H1 (cell line): ENCODE results near the gene OTUD4. TPM values are rescaled to one million over a fixed set of nuclear protein-coding genes. Genes with fewer than 3 reads are reported as not detected.

Experiments
- CTCF ChIA-PET: fragments of 300-600 bp; sonication (Branson Sonifier 250); formaldehyde crosslinking; loops from one replicate; lab custom pipeline; 2021; ENCODE audit not compliant: partially characterized antibody; lab: Charles Lee
- POLR2A ChIA-PET: fragments of 300-600 bp; sonication (Branson Sonifier 250); formaldehyde crosslinking; loops from one replicate; lab custom pipeline; 2021; ENCODE audit warnings: inconsistent platforms; ENCODE audit not compliant: partially characterized antibody; lab: Charles Lee
- DNase-seq, 2 experiments: peaks; one replicate each; pipeline versions ENCODE4 v3.0.0 to v3.0.0-alpha.2; 2010 to 2022; ENCODE audit warnings: low spot score in 2 of 2, low read depth in 1 of 2, mixed read lengths in 1 of 2
- FAIRE-seq: peaks from 2 replicates; lab custom pipeline; 2011; peaks lifted over from hg19 to GRCh38; lab: Jason Lieb, UNC
- H2AFZ ChIP-seq: 2 replicates; pipeline ENCODE4 v1.8.1; 2012; ENCODE audit warnings: low read length, inconsistent platforms
- H2AK5ac ChIP-seq: 2 replicates; pipeline ENCODE4 v1.6.1; 2013; ENCODE audit warnings: low read depth, low read length
- H2BK120ac ChIP-seq: replicated peaks from 2 replicates; pipeline ENCODE3; 2013; ENCODE audit warnings: low read depth, low read length, inconsistent platforms
- H2BK12ac ChIP-seq: 2 replicates; pipeline ENCODE4 v1.6.1; 2013; ENCODE audit warnings: low read depth, low read length
- H2BK15ac ChIP-seq: 2 replicates; pipeline ENCODE4 v1.6.1; 2013; ENCODE audit warnings: low read length
- H2BK20ac ChIP-seq: 2 replicates; pipeline ENCODE4 v1.6.1; 2013; ENCODE audit warnings: low read length
- H2BK5ac ChIP-seq: 2 replicates; pipeline ENCODE4 v1.6.1; 2013; ENCODE audit warnings: low read depth, low read length
- H3K14ac ChIP-seq: 2 replicates; pipeline ENCODE4 v1.6.1; 2013; ENCODE audit warnings: inconsistent platforms; ENCODE audit not compliant: insufficient read length
- H3K18ac ChIP-seq: 2 replicates; pipeline ENCODE4 v1.6.1; 2013; ENCODE audit warnings: low read length; ENCODE audit errors: extremely low read depth
- H3K23ac ChIP-seq: 2 replicates; pipeline ENCODE4 v1.6.1; 2013; ENCODE audit warnings: inconsistent platforms; ENCODE audit not compliant: insufficient read length
- H3K23me2 ChIP-seq: 2 replicates; pipeline ENCODE4 v1.6.1; 2013; ENCODE audit warnings: low read depth, low read length
- H3K27ac ChIP-seq: 2 replicates; pipeline ENCODE4 v1.6.1; 2011; ENCODE audit warnings: low read depth, low read length, inconsistent platforms
- H3K27me3 ChIP-seq, 4 experiments: replicated peaks in 1 of 4; 1 replicate in 1 of 4; 2 replicates in 3 of 4; pipeline versions ENCODE4 v1.6.1 to v1.8.1; 2011 to 2013; ENCODE audit warnings: low read length in 3 of 4, mild to moderate bottlenecking in 3 of 4, inconsistent platforms in 2 of 4, mixed read lengths in 2 of 4, moderate library complexity in 1 of 4; ENCODE audit not compliant: control insufficient read depth in 3 of 4, insufficient read depth in 3 of 4; ENCODE audit errors: extremely low read depth in 1 of 4
- H3K36me3 ChIP-seq, 4 experiments: 2 replicates each; pipeline versions ENCODE4 v1.6.1 to v1.8.1; 2011 to 2013; ENCODE audit warnings: mild to moderate bottlenecking in 4 of 4, low read length in 3 of 4, moderate library complexity in 2 of 4, control low read depth in 1 of 4, inconsistent platforms in 1 of 4; ENCODE audit not compliant: insufficient read depth in 4 of 4, control insufficient read depth in 2 of 4
- H3K4ac ChIP-seq: replicated peaks from 2 replicates; pipeline ENCODE3; 2013; ENCODE audit warnings: low read length, low read depth, mixed read lengths, inconsistent platforms; ENCODE audit not compliant: insufficient read length
- H3K4me1 ChIP-seq, 4 experiments: replicated peaks in 1 of 4; 1 replicate in 1 of 4; 2 replicates in 3 of 4; pipeline versions ENCODE4 v1.6.1 to v1.8.1; 2011 to 2013; ENCODE audit warnings: low read length in 3 of 4, inconsistent platforms in 2 of 4, mixed read lengths in 1 of 4; ENCODE audit not compliant: insufficient read depth in 4 of 4, control insufficient read depth in 3 of 4
- H3K4me2 ChIP-seq, 2 experiments: 2 replicates each; pipeline versions ENCODE4 v1.6.1 to v1.8.1; 2011 to 2013; ENCODE audit warnings: low read depth in 2 of 2, low read length in 2 of 2, control low read depth in 1 of 2, inconsistent platforms in 1 of 2, mild to moderate bottlenecking in 1 of 2; ENCODE audit not compliant: insufficient read depth in 1 of 2
- H3K4me3 ChIP-seq, 4 experiments: fragments of 200-600, 300-600 bp in 1 of 4; sonication (generic), shearing (Covaris generic), sonication (Bioruptor Twin) in 1 of 4; 2 replicates each; pipeline versions ENCODE4 v1.5.1 to v1.8.1; 2011 to 2016; ENCODE audit warnings: low read length in 4 of 4, low read depth in 3 of 4, control low read depth in 2 of 4, inconsistent platforms in 2 of 4, mild to moderate bottlenecking in 2 of 4, mixed read lengths in 1 of 4, moderate library complexity in 1 of 4; ENCODE audit not compliant: insufficient read depth in 2 of 4; ENCODE audit errors: extremely low read depth in 1 of 4
- H3K56ac ChIP-seq: replicated peaks from 2 replicates; pipeline ENCODE3; 2013; ENCODE audit warnings: low read depth, mild to moderate bottlenecking, mixed read lengths, low read length, inconsistent platforms; ENCODE audit not compliant: insufficient read length
- H3K79me1 ChIP-seq: 2 replicates; pipeline ENCODE4 v1.6.1; 2013; ENCODE audit warnings: low read depth, low read length, control low read depth
- H3K79me2 ChIP-seq, 2 experiments: 2 replicates each; pipeline versions ENCODE4 v1.6.1 to v1.8.1; 2012 to 2013; ENCODE audit warnings: low read length in 2 of 2, mild to moderate bottlenecking in 2 of 2, inconsistent platforms in 1 of 2; ENCODE audit not compliant: insufficient read depth in 2 of 2, control insufficient read depth in 1 of 2
- H3K9ac ChIP-seq, 4 experiments: replicated peaks in 1 of 4; 1 replicate in 1 of 4; 2 replicates in 3 of 4; pipeline versions ENCODE4 v1.6.1 to v1.8.1; 2011 to 2013; ENCODE audit warnings: low read depth in 3 of 4, low read length in 3 of 4, control low read depth in 2 of 4, mild to moderate bottlenecking in 2 of 4, moderate library complexity in 2 of 4, inconsistent platforms in 1 of 4; ENCODE audit errors: extremely low read depth in 1 of 4
- H3K9me3 ChIP-seq, 2 experiments: 2 replicates each; pipeline versions ENCODE4 v1.6.1 to v1.8.1; 2012 to 2013; ENCODE audit warnings: mild to moderate bottlenecking in 2 of 2, moderate library complexity in 2 of 2, control low read depth in 1 of 2, inconsistent platforms in 1 of 2, low read depth in 1 of 2, low read length in 1 of 2, mixed read lengths in 1 of 2; ENCODE audit not compliant: insufficient read depth in 2 of 2
- H4K20me1 ChIP-seq, 2 experiments: replicated peaks in 1 of 2; 2 replicates each; pipeline versions ENCODE3 to v1.8.1; 2011 to 2013; ENCODE audit warnings: inconsistent platforms in 2 of 2, low read length in 2 of 2, mild to moderate bottlenecking in 1 of 2; ENCODE audit not compliant: insufficient read depth in 2 of 2, control insufficient read depth in 1 of 2
- H4K5ac ChIP-seq: 2 replicates; pipeline ENCODE4 v1.6.1; 2013; ENCODE audit warnings: low read length, low read depth, mixed read lengths, inconsistent platforms; ENCODE audit not compliant: insufficient read length
- H4K8ac ChIP-seq: 2 replicates; pipeline ENCODE4 v1.8.0; 2013; ENCODE audit warnings: mild to moderate bottlenecking, moderate library complexity, low read length, inconsistent platforms; ENCODE audit not compliant: insufficient read depth; ENCODE audit errors: extremely low read depth
- H4K91ac ChIP-seq: replicated peaks from 2 replicates; pipeline ENCODE3; 2013; ENCODE audit warnings: low read length, mixed read lengths, inconsistent platforms; ENCODE audit not compliant: insufficient read length
- ATF3 ChIP-seq: IDR thresholded peaks from 2 replicates; pipeline ENCODE4 v1.6.1; 2011; ENCODE audit warnings: low read depth, mild to moderate bottlenecking, low read length; ENCODE audit not compliant: insufficient read depth
- CREB1 ChIP-seq: IDR thresholded peaks from 2 replicates; pipeline ENCODE4 v1.6.1; 2012; ENCODE audit warnings: inconsistent platforms
- EP300 ChIP-seq, 2 experiments: IDR thresholded peaks; 1 replicate in 1 of 2; 2 replicates in 1 of 2; pipeline ENCODE4 v1.6.1; 2011 to 2012; ENCODE audit warnings: low read depth in 2 of 2, low read length in 2 of 2, mild to moderate bottlenecking in 2 of 2, borderline replicate concordance in 1 of 2, inconsistent platforms in 1 of 2, moderate library complexity in 1 of 2
- EZH2 ChIP-seq: fragments of 200-600 bp; sonication (generic); IDR thresholded peaks from 2 replicates; pipeline ENCODE4 v1.7.1; 2012; ENCODE audit warnings: low read depth, mild to moderate bottlenecking, moderate library complexity, low read length, inconsistent platforms; ENCODE audit not compliant: severe bottlenecking
- FOSL1 ChIP-seq: IDR thresholded peaks from 2 replicates; pipeline ENCODE4 v1.6.1; 2011; ENCODE audit warnings: mild to moderate bottlenecking, low read depth, low read length, moderate library complexity; ENCODE audit not compliant: insufficient read depth
- JUND ChIP-seq: IDR thresholded peaks from 2 replicates; pipeline ENCODE4 v1.6.1; 2011; ENCODE audit warnings: mild to moderate bottlenecking, improper control_type of control experiment, low read length
- KDM1A ChIP-seq: fragments of 200-600, 300-600 bp; sonication (generic); IDR thresholded peaks from 2 replicates; pipeline ENCODE4 v1.7.1; 2016; ENCODE audit warnings: mild to moderate bottlenecking, low read length, borderline replicate concordance
- RBBP5 ChIP-seq: IDR thresholded peaks from 2 replicates; pipeline ENCODE4 v1.7.1; 2012; ENCODE audit warnings: low read depth, mild to moderate bottlenecking, inconsistent platforms, low read length, moderate library complexity, borderline replicate concordance
- RNF2 ChIP-seq: fragments of 200-900, 300-1000 bp; sonication (generic); IDR thresholded peaks from 2 replicates; pipeline ENCODE4 v1.7.1; 2016; ENCODE audit warnings: borderline replicate concordance, low read depth, mild to moderate bottlenecking, antibody characterized with exemption, low read length; ENCODE audit not compliant: poor library complexity, severe bottlenecking; ENCODE audit errors: missing control alignments
- WGBS, 2 experiments: shearing (Covaris generic) in 1 of 2; methylation state at CpG; one replicate each; pipeline versions ENCODE4 v1.1.6 to v1.1.7; 2013 to 2015; ENCODE audit warnings: low lambda C conversion rate in 2 of 2, mixed read lengths in 2 of 2, inconsistent platforms in 1 of 2, low coverage in 1 of 2, missing lambda C conversion rate in 1 of 2; ENCODE audit not compliant: insufficient replicate concordance in 2 of 2, insufficient coverage in 1 of 2, insufficient read length in 1 of 2; ENCODE audit errors: extremely low coverage in 1 of 2, missing lambda C conversion rate in 1 of 2; 5-methylcytosine and 5-hydroxymethylcytosine counted together
- polyA plus RNA-seq, 7 experiments: library from polyadenylated mRNA; depleted of rRNA in 3 of 7; stranded (reverse) in 5 of 7; unstranded in 2 of 7; fragments of >200 nt in 5 of 7; fragments of 200-250 nt in 2 of 7; gene quantifications; 1 replicate in 5 of 7; 2 replicates in 1 of 7; 4 replicates in 1 of 7; pipeline versions ENCODE4 v1.2.1 to v1.2.3, GENCODE V29; 2011 to 2013; ENCODE audit warnings: missing spikeins in 2 of 7, mixed read lengths in 2 of 7
- total RNA-seq: library from RNA; stranded (reverse); fragmentation: NEBNext Ultra II Directional; extraction: Animal tissue kit (Norgen Biotek cat#: 25700); gene quantifications from 2 replicates; pipeline ENCODE4 v1.2.1, GENCODE V29; 2021

OTUD4 gene
- total and polyA plus RNA-seq, 2 of the 8 experiments (the other 6 are each of a cell fraction or from before 2014, with no cell fraction given): 17.4 to 57.0 TPM

- FAIRE-seq (no peak), DNase-seq (no peak)
- Histone ChIP-seq H2BK120ac (no peak overlapping the region), H2AK5ac (no peak overlapping the region), H2BK12ac (no peak overlapping the region), H2BK15ac (no peak overlapping the region), H3K4me2 (no peak overlapping the region), H3K18ac (no peak overlapping the region), H3K9ac (no peak overlapping the region), H4K8ac (no peak overlapping the region), H3K9me3 (no peaks in the 10 kb centered on the region), H3K79me1 (no peaks in the 10 kb centered on the region), H3K36me3 (no peaks in the 10 kb centered on the region), H3K23ac (no peak overlapping the region), H2BK20ac (no peak overlapping the region), H3K4me1 (no peaks in the 10 kb centered on the region), H3K4me3 (no peak overlapping the region), H3K14ac (no peak overlapping the region), H3K79me2 (no peaks in the 10 kb centered on the region), H2AFZ (no peak overlapping the region; the same call in 1 of the 2 replicates), H2BK5ac (no peak overlapping the region), H4K20me1 (no peaks in the 10 kb centered on the region), H3K56ac (no peak overlapping the region), H3K27me3 (no peaks in the 10 kb centered on the region), H4K91ac (no peak overlapping the region), H4K5ac (no peak overlapping the region), H3K27ac (no peak overlapping the region), H3K4ac (no peak overlapping the region), H3K23me2 (no peaks in the 10 kb centered on the region)
- TF ChIP-seq RNF2: no peak
- TF ChIP-seq FOSL1: no peak
- TF ChIP-seq KDM1A: no peak
- no peak for TF ChIP-seq CREB1
- TF ChIP-seq ATF3: no peak
- no peak for TF ChIP-seq EZH2
- TF ChIP-seq RBBP5: no peak
- no peak for TF ChIP-seq JUND
- no peak for TF ChIP-seq EP300 (IDR thresholded peaks at IDR 0.05; ENCODE audit: borderline replicate concordance in 1 of 2, low read depth in 2 of 2, low read length in 2 of 2)
- 98% methylated on average over 2 of the region's 2 CpGs; no CpG with 5 or more reads in 1 of the 2 experiments for WGBS, 2 experiments
- POLR2A ChIA-PET: no interaction called here
- CTCF ChIA-PET: interaction anchor here (0.7 to 0.9 kb wide), 2 partner anchors 11 to 1003 kb away, joined by 5 read pairs; no protein-coding TSS in a partner anchor
These were observed 27.5 kb upstream of the OTUD4 start for GRCh38 chr4:145207934-145208333.
